GM12801 (cell line): ENCODE data around the gene FAAP24.

Experiments used
- TF ChIP-seq, protein P1 (sequence below): IDR thresholded peaks from one replicate; pipeline ENCODE4 v1.5.1; 2011; ENCODE audit warnings: control low read depth; ENCODE audit not compliant: insufficient read length; ENCODE audit errors: extremely low read depth

FAAP24 gene

GRCh38 chr19:32997716-32998355, 25.8 kb downstream of the FAAP24 start:
- TF ChIP-seq, protein P1, sequence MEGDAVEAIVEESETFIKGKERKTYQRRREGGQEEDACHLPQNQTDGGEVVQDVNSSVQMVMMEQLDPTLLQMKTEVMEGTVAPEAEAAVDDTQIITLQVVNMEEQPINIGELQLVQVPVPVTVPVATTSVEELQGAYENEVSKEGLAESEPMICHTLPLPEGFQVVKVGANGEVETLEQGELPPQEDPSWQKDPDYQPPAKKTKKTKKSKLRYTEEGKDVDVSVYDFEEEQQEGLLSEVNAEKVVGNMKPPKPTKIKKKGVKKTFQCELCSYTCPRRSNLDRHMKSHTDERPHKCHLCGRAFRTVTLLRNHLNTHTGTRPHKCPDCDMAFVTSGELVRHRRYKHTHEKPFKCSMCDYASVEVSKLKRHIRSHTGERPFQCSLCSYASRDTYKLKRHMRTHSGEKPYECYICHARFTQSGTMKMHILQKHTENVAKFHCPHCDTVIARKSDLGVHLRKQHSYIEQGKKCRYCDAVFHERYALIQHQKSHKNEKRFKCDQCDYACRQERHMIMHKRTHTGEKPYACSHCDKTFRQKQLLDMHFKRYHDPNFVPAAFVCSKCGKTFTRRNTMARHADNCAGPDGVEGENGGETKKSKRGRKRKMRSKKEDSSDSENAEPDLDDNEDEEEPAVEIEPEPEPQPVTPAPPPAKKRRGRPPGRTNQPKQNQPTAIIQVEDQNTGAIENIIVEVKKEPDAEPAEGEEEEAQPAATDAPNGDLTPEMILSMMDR: no peak

DNA sequence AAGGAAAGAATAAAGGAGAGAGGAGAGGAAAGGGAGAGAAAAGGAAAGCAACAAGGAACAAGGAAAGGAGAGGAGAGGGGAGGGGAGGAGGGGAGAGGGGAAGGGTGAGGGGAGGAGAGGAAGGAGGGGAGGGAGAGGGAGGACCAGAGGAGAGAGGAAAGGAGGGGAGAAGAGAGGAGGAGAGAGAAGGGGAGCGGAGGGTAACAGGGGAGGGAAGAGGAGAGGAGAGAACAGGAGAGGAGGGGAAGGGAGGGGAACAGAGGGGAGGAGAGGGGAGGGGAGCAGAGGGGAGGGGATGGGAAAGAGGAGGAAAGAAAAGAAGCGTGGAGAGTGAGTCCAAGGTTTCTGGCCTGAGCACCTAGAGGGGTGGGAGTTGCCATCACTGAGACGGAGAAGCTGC, 26.7 kb downstream of the FAAP24 start:
- TF ChIP-seq, protein P1: no peak

GRCh38 chr19:33000510-33000909, 28.5 kb downstream of the FAAP24 start:
- TF ChIP-seq, protein P1: no peak

DNA sequence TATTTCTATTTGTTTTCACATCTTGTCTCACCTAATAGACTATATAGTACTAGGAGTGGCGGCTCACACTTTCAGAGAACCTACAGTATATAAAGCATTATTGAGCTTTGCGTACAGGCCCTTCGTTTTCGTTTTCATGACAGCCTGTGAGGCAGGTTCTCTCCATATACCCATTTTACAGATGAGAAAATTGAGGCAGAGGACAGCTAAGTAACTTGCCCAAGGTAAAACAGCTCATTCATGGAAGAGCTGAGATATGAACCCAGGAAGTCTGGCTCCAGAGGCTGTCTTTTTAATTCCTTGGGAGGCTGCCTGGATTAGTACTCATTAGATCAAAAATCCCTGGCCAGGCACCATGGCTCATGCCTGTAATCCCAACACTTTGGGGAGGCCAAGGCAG, 28.9 kb downstream of the FAAP24 start:
- TF ChIP-seq, protein P1: no peak

DNA sequence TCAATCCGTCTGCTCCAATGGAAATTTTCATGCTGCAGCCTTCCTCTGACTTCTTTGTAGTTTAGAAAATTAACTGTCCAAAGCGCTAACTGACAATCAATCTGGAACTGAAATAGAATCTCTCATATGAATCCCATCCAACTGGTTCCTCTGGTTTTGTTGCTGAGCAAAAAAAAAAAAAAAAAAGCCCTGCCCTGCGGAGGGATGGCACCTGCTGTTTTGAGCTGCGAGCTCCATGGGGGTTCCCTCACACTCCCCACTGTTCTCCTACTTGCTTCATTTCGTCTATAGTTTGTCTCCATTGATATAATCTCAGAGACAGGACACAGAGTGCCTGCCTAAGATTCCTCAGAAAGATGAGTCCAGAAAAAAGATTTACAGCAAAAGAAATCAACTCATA, 33.4 kb downstream of the FAAP24 start:
- TF ChIP-seq, protein P1: no peak

DNA sequence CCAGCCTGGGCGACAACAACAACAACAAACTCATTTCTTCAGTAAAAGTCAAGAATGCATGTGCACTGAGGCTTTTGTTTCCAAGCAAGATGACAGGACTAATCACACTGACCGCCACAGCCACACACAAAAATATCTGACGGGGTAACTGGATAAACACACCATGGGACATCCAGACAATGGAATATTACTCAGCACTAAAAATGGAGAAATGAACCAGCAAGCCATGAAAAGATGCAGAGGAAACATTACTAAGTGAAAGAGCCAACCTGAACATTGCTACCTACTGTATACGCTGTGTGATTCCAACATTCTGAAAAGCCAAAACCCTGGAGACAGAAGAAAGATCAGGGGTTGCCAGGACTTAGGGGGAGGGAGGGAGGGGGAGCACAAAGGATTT, 36.7 kb downstream of the FAAP24 start:
- TF ChIP-seq, protein P1: no peak

- TF ChIP-seq, protein P1: no peak
Observed at GRCh38 chr19:33022472-33023116, 50.6 kb downstream of the FAAP24 start.
